PC-3 (cell line): ENCODE results near the gene YAE1. TPM values are rescaled to one million over a fixed set of nuclear protein-coding genes. Genes with fewer than 3 reads are reported as not detected.

ENCODE experiments used
- ATAC-seq: fragments of 200-7000 bp; cut with Tn5 transposase; 2 replicates; pipeline ENCODE4 v1.9.1; 2020; ENCODE audit warnings: mild to moderate bottlenecking, moderate library complexity
- BruUV-seq: library from RNA; stranded (reverse); fragments of 400-500 nt; replicated peaks from 2 replicates; lab custom pipeline; 2021; lab: Mats Ljungman, UMichigan
- CTCF ChIA-PET: fragments of 300-600 bp; sonication (Branson Sonifier 250); formaldehyde crosslinking; loops from one replicate; lab custom pipeline; 2022; ENCODE audit warnings: antibody characterized with exemption; lab: Charles Lee
- POLR2A ChIA-PET: fragments of 300-600 bp; sonication (Branson Sonifier 250); formaldehyde crosslinking; loops from one replicate; lab custom pipeline; 2022; ENCODE audit warnings: antibody characterized with exemption; ENCODE audit not compliant: unreplicated experiment; lab: Charles Lee
- DNase-seq: peaks from one replicate; pipeline ENCODE4 v3.0.0-alpha.2; 2015
- H2AFZ ChIP-seq: fragments of 300-600 bp; sonication (generic); 2 replicates; pipeline ENCODE4 v1.6.0; 2016; ENCODE audit warnings: antibody characterized with exemption, low read length
- H3F3A ChIP-seq: fragments of 300-600 bp; sonication (generic); one replicate; pipeline ENCODE4 v1.6.0; 2017; ENCODE audit warnings: antibody characterized with exemption, low read length, control low read depth, mild to moderate bottlenecking; ENCODE audit not compliant: unreplicated experiment
- H3K27ac ChIP-seq: fragments of 300-600 bp; sonication (generic); 2 replicates; pipeline ENCODE4 v1.5.1; 2016; ENCODE audit warnings: mild to moderate bottlenecking, low read length
- H3K27me3 ChIP-seq: fragments of 300-600 bp; sonication (generic); 2 replicates; pipeline ENCODE4 v1.6.1; 2016; ENCODE audit warnings: low read length, mixed read lengths
- H3K36me3 ChIP-seq: fragments of 300-600 bp; sonication (generic); 2 replicates; pipeline ENCODE4 v1.6.1; 2016; ENCODE audit warnings: low read depth, mixed run types, low read length, mixed read lengths
- H3K4me1 ChIP-seq: fragments of 300-600 bp; sonication (generic); 2 replicates; pipeline ENCODE4 v1.5.1; 2016; ENCODE audit warnings: low read length; ENCODE audit not compliant: insufficient read depth
- H3K4me2 ChIP-seq: fragments of 300-600 bp; sonication (generic); 2 replicates; pipeline ENCODE4 v1.6.0; 2016; ENCODE audit warnings: low read length
- H3K4me3 ChIP-seq: fragments of 300-600 bp; sonication (generic); 2 replicates; pipeline ENCODE4 v1.5.1; 2016; ENCODE audit warnings: mild to moderate bottlenecking, low read length, mixed read lengths
- H3K79me2 ChIP-seq: fragments of 300-600 bp; sonication (generic); 2 replicates; pipeline ENCODE4 v1.6.1; 2017; ENCODE audit warnings: low read length, mixed read lengths
- H3K9ac ChIP-seq: fragments of 300-600 bp; sonication (generic); 2 replicates; pipeline ENCODE4 v1.6.0; 2016; ENCODE audit warnings: mild to moderate bottlenecking, low read length
- H3K9me2 ChIP-seq: fragments of 300-600 bp; sonication (generic); replicated peaks from 2 replicates; pipeline ENCODE4 v1.6.1; 2016; ENCODE audit warnings: mixed run types, low read length, mixed read lengths
- H3K9me3 ChIP-seq: fragments of 300-600 bp; sonication (generic); 2 replicates; pipeline ENCODE4 v1.6.1; 2016; ENCODE audit warnings: low read length, mixed read lengths
- H4K20me1 ChIP-seq: fragments of 300-600 bp; sonication (generic); 2 replicates; pipeline ENCODE4 v1.6.1; 2016; ENCODE audit warnings: low read length, mixed read lengths
- EZH2 ChIP-seq: fragments of 300-600 bp; sonication (generic); IDR thresholded peaks from one replicate; pipeline ENCODE4 v1.6.1; 2017; ENCODE audit warnings: antibody characterized with exemption, mild to moderate bottlenecking, low read length; ENCODE audit not compliant: unreplicated experiment
- EZH2phosphoT487 ChIP-seq: fragments of 300-600 bp; sonication (generic); IDR thresholded peaks from 2 replicates; pipeline ENCODE4 v1.6.1; 2018; ENCODE audit warnings: mild to moderate bottlenecking, antibody characterized with exemption, low read length, borderline replicate concordance
- intact Hi-C: fragments of 100-400 bp; cut with micrococcal nuclease; formaldehyde crosslinking; loops from 2 replicates; pipeline ENCODE4 v1.9.0; 2023
- total RNA-seq: library from RNA; depleted of rRNA; stranded (reverse); fragments of >200 nt; gene quantifications from 2 replicates; pipeline ENCODE4 v1.2.3, GENCODE V29; 2014
- TF ChIP-seq, protein P1 (sequence below): fragments of 300-600 bp; sonication (generic); conservative IDR thresholded peaks from 2 replicates; pipeline ENCODE4 v1.5.1; 2017; ENCODE audit warnings: antibody characterized with exemption, low read depth, mild to moderate bottlenecking, low read length

The YAE1 gene
- total RNA-seq, 1 experiment from 2014 or later = 23.6 TPM

DNA sequence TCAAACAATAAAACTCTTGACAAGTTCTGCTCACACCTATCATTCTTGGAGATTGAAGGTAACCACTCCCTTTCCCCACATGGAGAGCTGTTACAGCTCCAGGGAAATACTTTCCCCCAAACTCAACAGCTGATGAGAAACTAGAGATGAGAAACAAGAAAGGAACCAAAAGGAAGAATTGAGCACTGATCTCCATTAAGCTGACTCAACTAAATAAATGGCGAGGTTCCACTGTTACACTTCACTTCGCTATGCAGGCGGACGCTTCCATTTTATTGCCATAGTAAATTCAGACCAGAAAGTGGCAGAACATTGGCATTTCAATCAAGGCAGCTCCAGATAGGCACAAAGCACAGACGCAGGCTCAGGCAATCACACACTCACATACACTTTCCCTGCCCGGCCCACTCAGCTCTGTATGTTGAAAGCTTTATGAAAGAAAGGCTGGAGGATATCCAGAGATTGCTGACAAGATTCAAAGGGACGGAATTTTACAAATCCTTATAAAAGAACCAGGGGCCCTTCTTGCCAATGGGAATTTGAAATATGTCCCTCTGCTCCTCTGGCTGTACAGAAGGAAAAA lies 11.5 kb upstream of the YAE1 start:
- POLR2A ChIA-PET = interaction anchor here (0.6 kb wide), 1 partner anchor 195 kb away, joined by 6 read pairs; no protein-coding TSS in a partner anchor
- H3K9me2 ChIP-seq = no peaks in the 10 kb centered on the region
- no TSS peak for BruUV-seq
- H2AFZ ChIP-seq = no peak overlapping the region
- H3K4me3 ChIP-seq = no peak overlapping the region
- H3F3A ChIP-seq = no peaks in the 10 kb centered on the region
- CTCF ChIA-PET = interaction anchor here (0.6 kb wide), 1 partner anchor 623 kb away, joined by 3 read pairs; no protein-coding TSS in a partner anchor
- ATAC-seq (no peak), DNase-seq (no peak)
- no peaks in the 10 kb centered on the region for H3K36me3 ChIP-seq
- no peak overlapping the region for H3K27ac ChIP-seq
- H3K4me1 ChIP-seq = peaks cover 5% of the 10 kb centered on the region; the same call in 1 of the 2 replicates
- H3K9me3 ChIP-seq = no peaks in the 10 kb centered on the region
- H3K9ac ChIP-seq = no peak overlapping the region
- H3K4me2 ChIP-seq = no peak overlapping the region
- no peaks in the 10 kb centered on the region for H4K20me1 ChIP-seq
- intact Hi-C loops = no loop called here
- H3K27me3 ChIP-seq = no peaks in the 10 kb centered on the region
- no peaks in the 10 kb centered on the region for H3K79me2 ChIP-seq
- TF ChIP-seq, protein P1, sequence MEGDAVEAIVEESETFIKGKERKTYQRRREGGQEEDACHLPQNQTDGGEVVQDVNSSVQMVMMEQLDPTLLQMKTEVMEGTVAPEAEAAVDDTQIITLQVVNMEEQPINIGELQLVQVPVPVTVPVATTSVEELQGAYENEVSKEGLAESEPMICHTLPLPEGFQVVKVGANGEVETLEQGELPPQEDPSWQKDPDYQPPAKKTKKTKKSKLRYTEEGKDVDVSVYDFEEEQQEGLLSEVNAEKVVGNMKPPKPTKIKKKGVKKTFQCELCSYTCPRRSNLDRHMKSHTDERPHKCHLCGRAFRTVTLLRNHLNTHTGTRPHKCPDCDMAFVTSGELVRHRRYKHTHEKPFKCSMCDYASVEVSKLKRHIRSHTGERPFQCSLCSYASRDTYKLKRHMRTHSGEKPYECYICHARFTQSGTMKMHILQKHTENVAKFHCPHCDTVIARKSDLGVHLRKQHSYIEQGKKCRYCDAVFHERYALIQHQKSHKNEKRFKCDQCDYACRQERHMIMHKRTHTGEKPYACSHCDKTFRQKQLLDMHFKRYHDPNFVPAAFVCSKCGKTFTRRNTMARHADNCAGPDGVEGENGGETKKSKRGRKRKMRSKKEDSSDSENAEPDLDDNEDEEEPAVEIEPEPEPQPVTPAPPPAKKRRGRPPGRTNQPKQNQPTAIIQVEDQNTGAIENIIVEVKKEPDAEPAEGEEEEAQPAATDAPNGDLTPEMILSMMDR = no peak
- TF ChIP-seq EZH2phosphoT487 = no peak
- TF ChIP-seq EZH2 = no peak

DNA sequence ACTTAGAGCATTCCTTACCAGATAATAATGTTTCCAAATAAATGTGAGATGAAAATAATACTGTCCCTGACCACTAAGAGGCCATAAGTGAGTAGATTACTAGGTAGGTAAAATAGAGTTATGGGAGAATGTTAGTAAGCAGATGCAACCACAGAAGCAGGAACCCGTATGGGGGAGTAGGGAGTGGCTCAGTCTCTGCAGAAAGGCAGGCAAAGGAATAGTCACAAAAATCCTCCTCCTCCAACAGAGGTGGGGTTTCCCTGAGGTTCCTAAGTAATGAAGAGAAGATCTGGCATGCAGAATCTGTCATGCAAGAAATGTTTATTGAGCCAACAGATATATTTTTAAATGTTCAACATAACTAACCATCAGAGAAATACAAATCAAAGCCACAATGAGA lies 9.0 kb upstream of the YAE1 start:
- Histone ChIP-seq H4K20me1 (no peaks in the 10 kb centered on the region), H3K4me2 (no peak overlapping the region), H3K27ac (no peak overlapping the region), H3K9me3 (no peaks in the 10 kb centered on the region), H3K36me3 (no peaks in the 10 kb centered on the region), H3K4me1 (no peaks in the 10 kb centered on the region), H3F3A (no peaks in the 10 kb centered on the region), H3K9ac (no peak overlapping the region), H2AFZ (no peak overlapping the region), H3K79me2 (no peaks in the 10 kb centered on the region), H3K9me2 (no peaks in the 10 kb centered on the region), H3K4me3 (no peak overlapping the region), H3K27me3 (no peaks in the 10 kb centered on the region)
- DNase-seq (no peak), ATAC-seq (no peak; the same call in 1 of the 2 replicates)
- ChIA-PET POLR2A (no interaction called here), CTCF (no interaction called here)
- BruUV-seq = no TSS peak
- no peak for TF ChIP-seq EZH2
- TF ChIP-seq, protein P1 = no peak
- no peak for TF ChIP-seq EZH2phosphoT487
- intact Hi-C loops = no loop called here

DNA sequence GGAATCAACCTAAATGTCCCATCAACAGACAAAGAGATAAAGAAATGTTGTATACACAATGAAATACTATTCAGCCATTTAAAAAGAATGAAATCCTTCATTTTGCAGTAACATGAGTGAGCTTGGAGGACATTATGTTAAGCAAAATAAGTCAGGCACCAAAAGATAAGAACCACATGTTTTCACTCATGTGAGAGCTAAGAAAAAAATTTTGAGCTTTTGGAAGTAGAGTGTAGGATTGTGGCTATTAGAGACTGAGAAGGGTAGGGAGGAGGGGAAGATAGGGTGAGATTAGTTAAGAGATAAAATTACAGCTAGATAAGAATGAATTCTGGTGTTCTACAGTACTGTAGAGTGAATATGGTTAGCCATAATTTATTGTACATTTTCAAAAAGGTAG lies 8.3 kb upstream of the YAE1 start:
- Histone ChIP-seq H3K4me3 (no peak overlapping the region), H3F3A (no peaks in the 10 kb centered on the region), H3K9me3 (no peaks in the 10 kb centered on the region), H3K4me1 (no peaks in the 10 kb centered on the region), H3K36me3 (no peaks in the 10 kb centered on the region), H3K4me2 (no peak overlapping the region), H3K9me2 (no peaks in the 10 kb centered on the region), H3K27me3 (no peaks in the 10 kb centered on the region), H4K20me1 (no peaks in the 10 kb centered on the region), H3K9ac (no peak overlapping the region), H3K79me2 (no peaks in the 10 kb centered on the region), H2AFZ (no peak overlapping the region), H3K27ac (no peak overlapping the region)
- TF ChIP-seq, protein P1 = no peak
- no peak for TF ChIP-seq EZH2
- TF ChIP-seq EZH2phosphoT487 = no peak
- ATAC-seq (no peak), DNase-seq (no peak)
- ChIA-PET POLR2A (no interaction called here), CTCF (no interaction called here)
- intact Hi-C loops = no loop called here
- no TSS peak for BruUV-seq
